K562 (cell line): Measurements from ENCODE around the gene TIMM44. TPM values are rescaled to one million over a fixed set of nuclear protein-coding genes. Genes with fewer than 3 reads are reported as not detected.
A peak's percentile ranks its signal among the peaks of the same experiment; 100 is the strongest.

Experiments used
- CEBPB ChIP-seq: fragments of 450-650 bp; IDR thresholded peaks from 2 replicates; pipeline ENCODE4 v1.6.1; 2016; ENCODE audit warnings: missing genetic modification characterization, missing compliant biosample characterization
- CREB1 ChIP-seq, 2 experiments: sonication (generic) in 1 of 2; formaldehyde crosslinking in 1 of 2; IDR thresholded peaks; 2 replicates each; pipeline versions ENCODE4 v1.6.1 to v1.8.0; 2012 to 2022; ENCODE audit warnings: inconsistent platforms in 1 of 2, mild to moderate bottlenecking in 1 of 2, missing genetic modification reagents in 1 of 2, moderate library complexity in 1 of 2
- CREM ChIP-seq: IDR thresholded peaks from 2 replicates; pipeline ENCODE4 v1.6.1; 2014; ENCODE audit warnings: antibody characterized with exemption, low read depth
- CSDE1 ChIP-seq, 2 experiments: fragments of 450-650 bp; IDR thresholded peaks; 2 replicates each; pipeline ENCODE4 v1.6.1; 2016; ENCODE audit warnings: mild to moderate bottlenecking in 1 of 2
- E2F6 ChIP-seq, 2 experiments: IDR thresholded peaks; 2 replicates each; pipeline ENCODE4 v1.6.1; 2011; ENCODE audit warnings: borderline replicate concordance in 1 of 2, control low read depth in 1 of 2, low read depth in 1 of 2, low read length in 1 of 2, mild to moderate bottlenecking in 1 of 2, mixed read lengths in 1 of 2, moderate library complexity in 1 of 2; ENCODE audit not compliant: insufficient read depth in 1 of 2, insufficient read length in 1 of 2, poor library complexity in 1 of 2, severe bottlenecking in 1 of 2; ENCODE audit errors: extremely low read depth in 1 of 2
- JUNB ChIP-seq: fragments of 450-650 bp; formaldehyde crosslinking; conservative IDR thresholded peaks from 2 replicates; pipeline ENCODE4 v1.4.0; 2020; ENCODE audit warnings: mild to moderate bottlenecking
- KLF1 ChIP-seq: fragments of 450-650 bp; IDR thresholded peaks from 2 replicates; pipeline ENCODE4 v1.6.1; 2016; ENCODE audit warnings: missing genetic modification characterization, missing compliant biosample characterization
- LEF1 ChIP-seq: fragments of 450-650 bp; IDR thresholded peaks from 2 replicates; pipeline ENCODE4 v1.6.1; 2016; ENCODE audit warnings: mild to moderate bottlenecking
- MTA3 ChIP-seq: fragments of 450-650 bp; formaldehyde crosslinking; IDR thresholded peaks from 2 replicates; pipeline ENCODE4 v1.6.1; 2017; ENCODE audit warnings: mild to moderate bottlenecking, borderline replicate concordance
- MYNN ChIP-seq, 2 experiments: sonication (generic); formaldehyde crosslinking in 1 of 2; IDR thresholded peaks; 2 replicates each; pipeline versions ENCODE4 v1.5.0 to v1.6.1; 2016 to 2020; ENCODE audit warnings: antibody characterized with exemption in 1 of 2, missing genetic modification reagents in 1 of 2
- POLR2B ChIP-seq: fragments of 450-650 bp; IDR thresholded peaks from 2 replicates; pipeline ENCODE4 v1.6.1; 2018; ENCODE audit warnings: low read depth; ENCODE audit not compliant: partially characterized antibody
- POLR3G ChIP-seq: IDR thresholded peaks from 2 replicates; pipeline ENCODE4 v1.6.1; 2011; ENCODE audit not compliant: insufficient read length, insufficient replicate concordance; ENCODE audit errors: extremely low read depth
- SIN3A ChIP-seq, 2 experiments: fragments of 150-350 bp in 1 of 2; IDR thresholded peaks; 2 replicates each; pipeline ENCODE4 v1.6.1; 2011 to 2016; ENCODE audit warnings: borderline replicate concordance in 2 of 2, low read depth in 2 of 2, low read length in 2 of 2, mild to moderate bottlenecking in 2 of 2, moderate library complexity in 2 of 2; ENCODE audit not compliant: control insufficient read depth in 1 of 2
- SMAD4 ChIP-seq: fragments of 250-450 bp; sonication (Bioruptor Pico); conservative IDR thresholded peaks from 2 replicates; pipeline ENCODE4 v1.8.0; 2021; ENCODE audit warnings: inconsistent platforms, mild to moderate bottlenecking, moderate library complexity
- SMARCC2 ChIP-seq: fragments of 450-650 bp; IDR thresholded peaks from 2 replicates; pipeline ENCODE4 v1.6.1; 2017; ENCODE audit warnings: antibody characterized with exemption, moderate library complexity, mild to moderate bottlenecking, low read depth
- SRF ChIP-seq, 2 experiments: fragments of 250-450, 450-650 bp in 1 of 2; sonication (Bioruptor Pico) in 1 of 2; sonication (generic) in 1 of 2; formaldehyde crosslinking; IDR thresholded peaks; 2 replicates each; pipeline versions ENCODE4 v1.5.0 to v1.5.1; 2020 to 2022; ENCODE audit warnings: mild to moderate bottlenecking in 1 of 2, missing genetic modification reagents in 1 of 2
- ZNF174 ChIP-seq: fragments of 250-450 bp; sonication (Bioruptor Pico); IDR thresholded peaks from 2 replicates; pipeline ENCODE4 v1.4.0; 2020; ENCODE audit warnings: mild to moderate bottlenecking
- ZNF695 ChIP-seq: fragments of 450-650 bp; formaldehyde crosslinking; IDR thresholded peaks from 2 replicates; pipeline ENCODE4 v1.4.0; 2020; ENCODE audit warnings: mild to moderate bottlenecking, moderate library complexity
- ZNF699 ChIP-seq: fragments of 250-450 bp; sonication (Bioruptor Pico); IDR thresholded peaks from 2 replicates; pipeline ENCODE4 v1.8.0; 2021; ENCODE audit warnings: mild to moderate bottlenecking, moderate library complexity; ENCODE audit not compliant: insufficient replicate concordance
- ZNF77 ChIP-seq: fragments of 250-450 bp; sonication (Bioruptor Pico); IDR thresholded peaks from 2 replicates; pipeline ENCODE4 v1.5.0; 2020
- polyA plus RNA-seq, 8 experiments: library from polyadenylated mRNA; depleted of rRNA in 4 of 8; stranded (reverse) in 5 of 8; unstranded in 3 of 8; fragments of >200 nt; fragmentation: Nextera tagmentation in 2 of 8; fragmentation: Illumina TruSeq in 1 of 8; extraction: Ambion mirVana in 2 of 8; extraction: Trizol in 1 of 8; gene quantifications; 2 replicates each; pipeline versions ENCODE4 v1.2.1 to v1.2.3, GENCODE V29; 2011 to 2014; ENCODE audit warnings: inconsistent platforms in 1 of 8, missing spikeins in 1 of 8
- total RNA-seq, 7 experiments: library from RNA; depleted of rRNA in 6 of 7; stranded (reverse); fragments of >200 nt in 6 of 7; fragmentation: Illumina TruSeq in 2 of 7; extraction: Trizol in 2 of 7; gene quantifications; 2 replicates each; pipeline versions ENCODE4 v1.2.1 to v1.2.3, GENCODE V29; 2011 to 2021; ENCODE audit warnings: low replicate concordance in 1 of 7
- TF ChIP-seq, protein P1 (sequence below): fragments of 450-650 bp; IDR thresholded peaks from 2 replicates; pipeline ENCODE4 v1.6.1; 2017; ENCODE audit warnings: antibody characterized with exemption
- TF ChIP-seq, protein P2 (sequence below), 3 experiments: IDR thresholded peaks in 2 of 3; conservative IDR thresholded peaks in 1 of 3; 2 replicates each; pipeline ENCODE4 v1.5.1; 2011 to 2012; ENCODE audit warnings: low read length in 3 of 3, mild to moderate bottlenecking in 3 of 3, control low read depth in 2 of 3, improper control_type of control experiment in 1 of 3, inconsistent platforms in 1 of 3, low read depth in 1 of 3, mixed read lengths in 1 of 3, moderate library complexity in 1 of 3; ENCODE audit not compliant: insufficient read depth in 2 of 3

TIMM44 gene
- total and polyA plus RNA-seq, 9 of the 15 experiments (the other 6 are each of a cell fraction or from before 2014, with no cell fraction given) = 10.3 to 231 (median 89.3) TPM

DNA sequence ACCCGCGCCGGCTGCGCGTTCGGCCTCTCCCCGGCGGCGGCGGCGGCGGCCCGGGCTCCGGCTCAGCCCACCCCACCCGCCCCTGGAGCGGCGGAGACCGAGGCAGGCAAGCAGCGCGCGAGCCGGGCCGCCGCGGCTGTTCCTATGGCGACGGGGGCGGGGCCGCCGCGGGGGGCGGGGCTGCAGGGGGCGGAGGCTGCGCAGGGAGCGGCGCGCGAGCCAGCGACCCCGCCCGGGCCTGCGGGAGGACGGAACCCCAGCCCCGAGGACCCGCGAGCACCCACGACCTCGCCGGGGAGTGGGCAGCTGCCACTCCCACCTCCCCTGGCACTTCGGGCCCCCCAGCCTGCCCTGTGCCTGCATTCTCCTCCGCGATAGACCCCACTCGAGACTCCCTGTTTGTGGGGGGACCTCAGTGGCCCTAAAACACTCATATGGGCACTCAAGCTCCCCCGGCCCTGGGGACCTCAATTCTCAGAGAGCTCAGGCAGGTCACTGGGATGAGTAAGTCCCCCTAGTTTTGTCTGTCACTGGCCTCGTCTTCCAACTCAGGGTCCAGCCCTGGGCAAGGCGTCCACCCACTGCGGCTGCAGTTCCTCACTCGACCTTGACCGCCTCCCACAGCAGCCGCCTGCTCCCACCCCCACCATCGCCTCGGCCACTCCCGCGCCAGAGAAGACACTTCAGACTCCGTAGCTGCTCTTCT, 17.3 kb downstream of the TIMM44 start, which contains the start of gene CTXN1 (continued):
- TF ChIP-seq E2F6 (IDR thresholded peaks at IDR 0.05; ENCODE audit: borderline replicate concordance in 1 of 2, extremely low read depth in 1 of 2, insufficient read depth in 1 of 2, insufficient read length in 1 of 2, low read depth in 1 of 2, low read length in 1 of 2, poor library complexity in 1 of 2, severe bottlenecking in 1 of 2) (peak in 1 of 2 experiments; percentile 31), MYNN (IDR thresholded peaks at IDR 0.05) (peak; percentile 68; the same call in 1 of the 2 replicates), MYNN (CRISPR knock-in tag; IDR thresholded peaks at IDR 0.05) (no peak), MTA3 (peak; percentile 60; the same call in 1 of the 2 replicates), SRF (CRISPR knock-in tag; IDR thresholded peaks at IDR 0.05) (no peak), LEF1 (0 out of 2 replicates have a peak, but pooled peaks have one; percentile 12), ZNF174 (CRISPR knock-in tag) (no peak), SMARCC2 (no peak), SMAD4 (no peak), ZNF699 (no peak), ZNF695 (peak; percentile 75; the same call in 1 of the 2 replicates), POLR2B (peak; percentile 84), SIN3A (IDR thresholded peaks at IDR 0.05; ENCODE audit: borderline replicate concordance in 2 of 2, control insufficient read depth in 1 of 2, low read depth in 2 of 2, low read length in 2 of 2) (0 out of 4 replicates have a peak, but pooled peaks have one; percentile 14 to 44), CSDE1 (IDR thresholded peaks at IDR 0.05) (no peak), CEBPB (tag) (no peak), POLR3G (no peak), ZNF77 (CRISPR knock-in tag) (0 out of 2 replicates have a peak, but pooled peaks have one; percentile 6), JUNB (CRISPR knock-in tag) (0 out of 2 replicates have a peak, but pooled peaks have one; percentile 18), KLF1 (tag) (no peak), CREB1 (IDR thresholded peaks at IDR 0.05) (no peak), CREB1 (CRISPR knock-in tag; IDR thresholded peaks at IDR 0.05) (peak; percentile 22; the same call in 1 of the 2 replicates), CREM (no peak)
- TF ChIP-seq, protein P1, sequence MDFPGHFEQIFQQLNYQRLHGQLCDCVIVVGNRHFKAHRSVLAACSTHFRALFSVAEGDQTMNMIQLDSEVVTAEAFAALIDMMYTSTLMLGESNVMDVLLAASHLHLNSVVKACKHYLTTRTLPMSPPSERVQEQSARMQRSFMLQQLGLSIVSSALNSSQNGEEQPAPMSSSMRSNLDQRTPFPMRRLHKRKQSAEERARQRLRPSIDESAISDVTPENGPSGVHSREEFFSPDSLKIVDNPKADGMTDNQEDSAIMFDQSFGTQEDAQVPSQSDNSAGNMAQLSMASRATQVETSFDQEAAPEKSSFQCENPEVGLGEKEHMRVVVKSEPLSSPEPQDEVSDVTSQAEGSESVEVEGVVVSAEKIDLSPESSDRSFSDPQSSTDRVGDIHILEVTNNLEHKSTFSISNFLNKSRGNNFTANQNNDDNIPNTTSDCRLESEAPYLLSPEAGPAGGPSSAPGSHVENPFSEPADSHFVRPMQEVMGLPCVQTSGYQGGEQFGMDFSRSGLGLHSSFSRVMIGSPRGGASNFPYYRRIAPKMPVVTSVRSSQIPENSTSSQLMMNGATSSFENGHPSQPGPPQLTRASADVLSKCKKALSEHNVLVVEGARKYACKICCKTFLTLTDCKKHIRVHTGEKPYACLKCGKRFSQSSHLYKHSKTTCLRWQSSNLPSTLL = no peak
- TF ChIP-seq, protein P2, sequence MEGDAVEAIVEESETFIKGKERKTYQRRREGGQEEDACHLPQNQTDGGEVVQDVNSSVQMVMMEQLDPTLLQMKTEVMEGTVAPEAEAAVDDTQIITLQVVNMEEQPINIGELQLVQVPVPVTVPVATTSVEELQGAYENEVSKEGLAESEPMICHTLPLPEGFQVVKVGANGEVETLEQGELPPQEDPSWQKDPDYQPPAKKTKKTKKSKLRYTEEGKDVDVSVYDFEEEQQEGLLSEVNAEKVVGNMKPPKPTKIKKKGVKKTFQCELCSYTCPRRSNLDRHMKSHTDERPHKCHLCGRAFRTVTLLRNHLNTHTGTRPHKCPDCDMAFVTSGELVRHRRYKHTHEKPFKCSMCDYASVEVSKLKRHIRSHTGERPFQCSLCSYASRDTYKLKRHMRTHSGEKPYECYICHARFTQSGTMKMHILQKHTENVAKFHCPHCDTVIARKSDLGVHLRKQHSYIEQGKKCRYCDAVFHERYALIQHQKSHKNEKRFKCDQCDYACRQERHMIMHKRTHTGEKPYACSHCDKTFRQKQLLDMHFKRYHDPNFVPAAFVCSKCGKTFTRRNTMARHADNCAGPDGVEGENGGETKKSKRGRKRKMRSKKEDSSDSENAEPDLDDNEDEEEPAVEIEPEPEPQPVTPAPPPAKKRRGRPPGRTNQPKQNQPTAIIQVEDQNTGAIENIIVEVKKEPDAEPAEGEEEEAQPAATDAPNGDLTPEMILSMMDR (IDR thresholded peaks at IDR 0.05 in 2 of 3, conservative IDR thresholded peaks at IDR 0.05 in 1 of 3; ENCODE audit: insufficient read depth in 2 of 3, low read depth in 1 of 3, low read length in 3 of 3) = peak in 2 of 3 experiments; percentile 16; a peak in 1 of 6 replicates
